Activated naive CD4-positive, alpha-beta T cell treated with anti-CD3 and anti-CD28 coated beads for 36 hours (primary cell): ENCODE measurements around the gene ZNF862. TPM values are rescaled to one million over a fixed set of nuclear protein-coding genes. Genes with fewer than 3 reads are reported as not detected.

ENCODE experiments used
- CTCF ChIA-PET: fragments of 350-600 bp; sonication (Branson Sonifier 250); formaldehyde crosslinking; loops from one replicate; lab custom pipeline; 2021; ENCODE audit warnings: antibody characterized with exemption; lab: Charles Lee
- DNase-seq: peaks from one replicate; pipeline ENCODE4 v3.0.0-alpha.2; 2020
- H3K27ac Mint-ChIP-seq: one replicate; pipeline ENCODE4 v1.8.0; 2021; ENCODE audit warnings: mild to moderate bottlenecking, mixed read lengths
- H3K27me3 Mint-ChIP-seq: one replicate; pipeline ENCODE4 v1.8.0; 2021; ENCODE audit warnings: low read depth, mixed read lengths
- H3K36me3 Mint-ChIP-seq: one replicate; pipeline ENCODE4 v1.8.0; 2021; ENCODE audit warnings: low read depth, mixed read lengths
- H3K4me1 Mint-ChIP-seq: one replicate; pipeline ENCODE4 v1.8.0; 2021; ENCODE audit warnings: low read depth, mixed read lengths
- H3K4me3 Mint-ChIP-seq: one replicate; pipeline ENCODE4 v1.8.0; 2021; ENCODE audit warnings: mild to moderate bottlenecking, moderate library complexity, mixed read lengths
- H3K9me3 Mint-ChIP-seq: one replicate; pipeline ENCODE4 v1.8.0; 2021; ENCODE audit warnings: mixed read lengths
- intact Hi-C: fragments of 100-400 bp; cut with micrococcal nuclease; formaldehyde crosslinking; loops from one replicate; pipeline ENCODE4 v1.15.1; 2023
- total RNA-seq, 2 experiments: library from RNA; stranded (reverse); gene quantifications; one replicate each; pipeline ENCODE4 v1.2.3, GENCODE V29; 2021

The ZNF862 gene
- total RNA-seq, 2 experiments from 2014 or later, result 17.6 to 19.4 TPM

- no peaks in the 10 kb centered on the region for H3K9me3 Mint-ChIP-seq
- DNase-seq, result peak; percentile 62
Measured at GRCh38 chr7:149872419-149873073, 34.4 kb downstream of the ZNF862 start.

DNA sequence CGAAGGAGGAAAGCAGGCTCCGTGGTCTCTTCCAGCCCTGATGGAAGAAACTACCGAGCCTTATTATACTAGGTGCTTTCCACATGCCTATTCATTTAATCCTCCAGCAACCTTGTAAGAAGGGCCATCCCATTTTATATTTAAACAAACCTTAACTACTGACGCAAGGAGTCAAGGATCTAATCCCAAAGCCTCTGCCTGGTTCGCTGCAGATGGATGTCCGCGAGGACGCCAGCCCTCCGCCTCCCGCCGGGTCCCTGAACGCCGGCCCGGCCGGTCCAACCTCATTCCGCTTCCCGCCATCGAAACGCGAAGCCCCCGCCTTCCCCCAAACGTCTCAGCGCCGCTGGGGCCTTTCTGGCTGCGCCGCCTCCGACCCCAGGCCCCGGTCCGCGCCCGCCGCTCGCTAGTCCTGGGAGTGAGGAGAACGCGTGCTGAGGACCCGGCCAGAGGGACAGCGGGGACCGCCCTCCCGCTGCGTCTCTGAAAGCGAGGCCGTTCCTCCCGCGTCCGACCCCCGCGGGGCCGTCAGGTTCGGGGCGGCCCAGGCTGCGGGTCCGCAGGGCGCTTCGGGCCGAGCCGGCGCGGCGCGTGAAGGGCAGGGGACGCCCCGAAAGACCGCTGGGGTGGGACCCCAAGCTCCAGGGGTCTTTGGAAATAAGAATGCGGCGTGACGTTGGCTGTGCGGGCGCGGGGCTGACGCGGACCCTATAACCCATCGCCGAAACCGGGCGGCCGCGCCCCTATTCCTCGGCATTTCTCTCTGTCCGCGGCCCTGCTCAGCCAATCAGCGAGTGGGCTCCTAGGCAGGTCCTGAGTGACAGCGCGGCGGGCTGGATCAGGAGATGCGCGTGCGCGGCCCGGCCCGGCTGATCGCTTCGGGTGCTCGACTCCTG, 35.1 kb downstream of the ZNF862 start, which contains the start of gene ATP6V0E2:
Gene ATP6V0E2, plus strand, starts transcription at position 896 of the 896 bp plus-strand sequence. CDS start 97 bp downstream, outside the sequence.
- peaks cover 72% of the 10 kb centered on the region for H3K4me1 Mint-ChIP-seq

More at GRCh38 chr7:149872419-149873073, 34.4 kb downstream of the ZNF862 start:
- Mint-ChIP-seq H3K27ac (peak overlapping the region; percentile 84), H3K27me3 (no peaks in the 10 kb centered on the region), H3K36me3 (peaks cover 14% of the 10 kb centered on the region), H3K4me1 (peaks cover 75% of the 10 kb centered on the region), H3K4me3 (peak overlapping the region; percentile 83)
- intact Hi-C loops, result loop anchor here (1.0 to 10.0 kb wide), 7 partner anchors 7 to 1212 kb away; partner anchors contain the start of genes AGAP3, FASTK, TMUB1 and ZNF862
- CTCF ChIA-PET, result interaction anchor here (1.3 to 2.2 kb wide), 4 partner anchors 10 to 29 kb away, joined by 4 to 12 read pairs (median 6); no protein-coding TSS in a partner anchor

GRCh38 chr7:149873970-149874643, 35.9 kb downstream of the ZNF862 start:
- Mint-ChIP-seq H3K27ac (peak overlapping the region; percentile 88), H3K36me3 (peaks cover 8% of the 10 kb centered on the region), H3K4me3 (peak overlapping the region; percentile 83), H3K27me3 (no peaks in the 10 kb centered on the region), H3K4me1 (peaks cover 64% of the 10 kb centered on the region), H3K9me3 (no peaks in the 10 kb centered on the region)
- CTCF ChIA-PET, result interaction anchor here (0.9 kb wide), 1 partner anchor 9 kb away, joined by 4 read pairs; no protein-coding TSS in a partner anchor
- DNase-seq, result no peak
- intact Hi-C loops, result loop anchor here (1.0 to 10.0 kb wide), 7 partner anchors 9 to 1211 kb away; partner anchors contain the start of genes AGAP3, FASTK, TMUB1 and ZNF862

More for the DNA sequence above, 35.1 kb downstream of the ZNF862 start, which contains the start of gene ATP6V0E2:
- peak; percentile 94 for DNase-seq
- peaks cover 13% of the 10 kb centered on the region for H3K36me3 Mint-ChIP-seq
- peak within 1 kb of the TSS; percentile 88 for H3K27ac Mint-ChIP-seq
- no peaks in the 10 kb centered on the region for H3K27me3 Mint-ChIP-seq
- CTCF ChIA-PET, result no interaction called here
- peak within 1 kb of the TSS; percentile 83 for H3K4me3 Mint-ChIP-seq
- no peaks in the 10 kb centered on the region for H3K9me3 Mint-ChIP-seq
- intact Hi-C loops, result loop anchor here (1.0 to 10.0 kb wide), 7 partner anchors 8 to 1211 kb away; partner anchors contain the start of genes AGAP3, FASTK, TMUB1 and ZNF862

GRCh38 chr7:149874644-149875028, 36.5 kb downstream of the ZNF862 start:
- H3K27ac Mint-ChIP-seq, result no peak overlapping the region
- peaks cover 59% of the 10 kb centered on the region for H3K4me1 Mint-ChIP-seq
- CTCF ChIA-PET, result interaction anchor here (0.9 kb wide), 1 partner anchor 9 kb away, joined by 4 read pairs; no protein-coding TSS in a partner anchor
- no peaks in the 10 kb centered on the region for H3K9me3 Mint-ChIP-seq
- H3K4me3 Mint-ChIP-seq, result peak overlapping the region; percentile 83
- intact Hi-C loops, result loop anchor here (5.0 to 10.0 kb wide), 5 partner anchors 483 to 1210 kb away; partner anchors contain the start of genes AGAP3, FASTK and TMUB1
- no peak for DNase-seq
- peaks cover 5% of the 10 kb centered on the region for H3K36me3 Mint-ChIP-seq
- H3K27me3 Mint-ChIP-seq, result no peaks in the 10 kb centered on the region

- H3K36me3 Mint-ChIP-seq, result peaks cover 3% of the 10 kb centered on the region
- no peaks in the 10 kb centered on the region for H3K27me3 Mint-ChIP-seq
- H3K27ac Mint-ChIP-seq, result no peak overlapping the region
- H3K9me3 Mint-ChIP-seq, result no peaks in the 10 kb centered on the region
- peaks cover 51% of the 10 kb centered on the region for H3K4me1 Mint-ChIP-seq
- no peak for DNase-seq
- intact Hi-C loops, result loop anchor here (10.0 kb wide), 3 partner anchors 869 to 1209 kb away; partner anchors contain the start of genes AGAP3, FASTK and TMUB1
- no peak overlapping the region for H3K4me3 Mint-ChIP-seq
- CTCF ChIA-PET, result no interaction called here
Measured at GRCh38 chr7:149875396-149875795, 37.2 kb downstream of the ZNF862 start.

- Mint-ChIP-seq H3K36me3 (peaks cover 1% of the 10 kb centered on the region), H3K27ac (no peak overlapping the region), H3K4me3 (no peak overlapping the region), H3K9me3 (no peaks in the 10 kb centered on the region), H3K4me1 (peaks cover 34% of the 10 kb centered on the region), H3K27me3 (no peaks in the 10 kb centered on the region)
- no peak for DNase-seq
- CTCF ChIA-PET, result no interaction called here
- intact Hi-C loops, result loop anchor here (10.0 kb wide), 3 partner anchors 867 to 1207 kb away; partner anchors contain the start of genes AGAP3, FASTK and TMUB1
Measured at GRCh38 chr7:149877890-149878522, 39.8 kb downstream of the ZNF862 start.

DNA sequence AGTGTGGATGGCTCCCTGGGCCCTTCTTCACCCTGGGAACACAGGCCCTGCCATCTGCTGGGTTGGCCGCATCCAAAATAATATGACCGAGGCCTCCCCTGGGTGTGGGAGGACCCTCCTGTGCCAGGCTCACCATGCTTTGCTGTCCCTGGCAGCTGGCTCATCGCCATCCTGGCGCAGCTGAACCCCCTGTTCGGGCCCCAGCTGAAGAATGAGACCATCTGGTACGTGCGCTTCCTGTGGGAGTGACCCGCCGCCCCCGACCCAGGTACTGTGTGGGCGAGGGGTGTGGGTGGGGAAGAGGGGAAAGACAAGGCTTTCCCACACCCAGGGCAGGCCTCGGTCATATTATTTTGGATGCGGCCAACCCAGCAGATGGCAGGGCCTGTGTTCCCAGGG, 40.3 kb downstream of the ZNF862 start:
- no peak for DNase-seq
- no peaks in the 10 kb centered on the region for H3K9me3 Mint-ChIP-seq
- H3K4me3 Mint-ChIP-seq, result no peak overlapping the region
- peaks cover 36% of the 10 kb centered on the region for H3K4me1 Mint-ChIP-seq
- CTCF ChIA-PET, result interaction anchor here (1.1 kb wide), 1 partner anchor 11 kb away, joined by 3 read pairs; no protein-coding TSS in a partner anchor
- no peak overlapping the region for H3K27ac Mint-ChIP-seq
- H3K36me3 Mint-ChIP-seq, result peaks cover 1% of the 10 kb centered on the region
- no peaks in the 10 kb centered on the region for H3K27me3 Mint-ChIP-seq
- intact Hi-C loops, result loop anchor here (10.0 kb wide), 3 partner anchors 866 to 1206 kb away; partner anchors contain the start of genes AGAP3, FASTK and TMUB1

DNA sequence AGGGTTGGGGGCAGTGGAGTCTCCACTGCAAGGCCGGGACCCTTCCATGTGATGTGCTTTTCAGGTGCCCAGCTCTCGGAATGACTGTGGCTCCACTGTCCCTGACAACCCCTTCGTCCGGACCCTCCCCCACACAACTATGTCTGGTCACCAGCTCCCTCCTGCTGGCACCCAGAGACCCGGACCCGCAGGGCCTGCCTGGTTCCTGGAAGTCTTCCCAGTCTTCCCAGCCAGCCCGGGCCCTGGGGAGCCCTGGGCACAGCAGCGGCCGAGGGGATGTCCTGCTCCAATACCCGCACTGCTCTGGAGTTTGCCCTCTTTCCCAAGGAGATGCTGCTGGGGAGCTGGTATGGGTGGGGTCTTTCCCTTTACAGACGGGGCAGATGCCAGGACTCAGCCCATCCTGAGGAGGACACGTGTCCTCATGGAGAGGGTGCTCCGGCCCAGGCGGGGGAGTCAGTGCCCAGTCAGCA, 41.1 kb downstream of the ZNF862 start:
- no peaks in the 10 kb centered on the region for H3K27me3 Mint-ChIP-seq
- peaks cover 1% of the 10 kb centered on the region for H3K36me3 Mint-ChIP-seq
- CTCF ChIA-PET, result interaction anchor here (0.6 to 1.1 kb wide), 2 partner anchors 12 to 255 kb away, joined by 3 read pairs; no protein-coding TSS in a partner anchor
- intact Hi-C loops, result loop anchor here (10.0 kb wide), 3 partner anchors 865 to 1205 kb away; partner anchors contain the start of genes AGAP3, FASTK and TMUB1
- H3K27ac Mint-ChIP-seq, result no peak overlapping the region
- H3K4me1 Mint-ChIP-seq, result peaks cover 34% of the 10 kb centered on the region
- no peak overlapping the region for H3K4me3 Mint-ChIP-seq
- no peak for DNase-seq
- no peaks in the 10 kb centered on the region for H3K9me3 Mint-ChIP-seq

- CTCF ChIA-PET, result interaction anchor here (0.6 to 1.1 kb wide), 2 partner anchors 13 to 256 kb away, joined by 3 read pairs; no protein-coding TSS in a partner anchor
- peaks cover 1% of the 10 kb centered on the region for H3K36me3 Mint-ChIP-seq
- DNase-seq, result no peak
- H3K9me3 Mint-ChIP-seq, result no peaks in the 10 kb centered on the region
- no peak overlapping the region for H3K27ac Mint-ChIP-seq
- no peaks in the 10 kb centered on the region for H3K27me3 Mint-ChIP-seq
- peaks cover 27% of the 10 kb centered on the region for H3K4me1 Mint-ChIP-seq
- no peak overlapping the region for H3K4me3 Mint-ChIP-seq
- intact Hi-C loops, result loop anchor here (5.0 to 10.0 kb wide), 4 partner anchors 122 to 1205 kb away; partner anchors contain the start of genes AGAP3, FASTK and TMUB1
Measured at GRCh38 chr7:149879766-149880637, 41.8 kb downstream of the ZNF862 start.
